ENCODE data around the gene SOWAHA.

GRCh38 chr5:132775476-132775961, 37.6 kb upstream of the SOWAHA start:
- no peak for TF ChIP-seq CTCF (IDR thresholded peaks at IDR 0.05)
- no peak for TF ChIP-seq EZH2 (IDR thresholded peaks at IDR 0.05; ENCODE audit: borderline replicate concordance, insufficient read depth, low read depth, low read length, poor library complexity, severe bottlenecking)
